Fibroblast of skin of back (primary cell): ENCODE measurements around the gene PMCH. TPM values are rescaled to one million over a fixed set of nuclear protein-coding genes. Genes with fewer than 3 reads are reported as not detected.
"Not testable (repeated sequence)": the region's sequence is repeated elsewhere in the genome, so short reads cannot be mapped to it uniquely, and the experiment has no call there.

ENCODE experiments used
- DNase-seq: peaks from one replicate; pipeline ENCODE4 v3.0.0-alpha.2; 2013
- polyA plus RNA-seq, 2 experiments: library from polyadenylated mRNA; unstranded; fragments of 120-200 nt; gene quantifications; one replicate each; pipeline ENCODE4 v1.2.1, GENCODE V29; 2013; ENCODE audit not compliant: insufficient read length in 2 of 2

PMCH gene
- polyA plus RNA-seq (2013, experiment 1 of 2; ENCODE audit: insufficient read length): 0.72 TPM
- polyA plus RNA-seq (2013, experiment 2 of 2; ENCODE audit: insufficient read length): not detected

- peak; percentile 61 for DNase-seq
Observed at GRCh38 chr12:102197789-102198188, at the start of gene PMCH. PMCH (minus strand) TSS chr12:102197833; CDS start chr12:102197770, 63 bp downstream.

- DNase-seq: not testable (repeated sequence)
Observed at GRCh38 chr12:102240859-102241258, 43.2 kb upstream of the PMCH start.

GRCh38 chr12:102234599-102234998, 37.0 kb upstream of the PMCH start:
- DNase-seq: no peak

- DNase-seq: peak; percentile 5
Observed at GRCh38 chr12:102232446-102232845, 34.8 kb upstream of the PMCH start.

GRCh38 chr12:102232036-102232435, 34.4 kb upstream of the PMCH start:
- no peak for DNase-seq

GRCh38 chr12:102227954-102228353, 30.3 kb upstream of the PMCH start:
- DNase-seq: no peak

GRCh38 chr12:102220736-102221135, 23.1 kb upstream of the PMCH start:
- no peak for DNase-seq

- DNase-seq: peak; percentile 32
Observed at GRCh38 chr12:102215992-102216691, 18.5 kb upstream of the PMCH start.

- no peak for DNase-seq
Observed at GRCh38 chr12:102204025-102204424, 6.4 kb upstream of the PMCH start.

- no peak for DNase-seq
Observed at GRCh38 chr12:102202556-102202955, 4.9 kb upstream of the PMCH start.

GRCh38 chr12:102201436-102202061, 3.9 kb upstream of the PMCH start:
- DNase-seq: no peak

GRCh38 chr12:102195826-102196225, 1.8 kb downstream of the PMCH start:
- DNase-seq: no peak

- DNase-seq: no peak
Observed at GRCh38 chr12:102182635-102183034, 15.0 kb downstream of the PMCH start.

GRCh38 chr12:102174761-102175160, 22.9 kb downstream of the PMCH start:
- DNase-seq: no peak

- no peak for DNase-seq
Observed at GRCh38 chr12:102174117-102174516, 23.5 kb downstream of the PMCH start.

GRCh38 chr12:102172436-102172835, 25.2 kb downstream of the PMCH start:
- DNase-seq: peak; percentile 64

- DNase-seq: peak; percentile 2
Observed at GRCh38 chr12:102171951-102172350, 25.7 kb downstream of the PMCH start.

GRCh38 chr12:102169922-102170621, 27.6 kb downstream of the PMCH start:
- DNase-seq: peak; percentile 31

- DNase-seq: no peak
Observed at GRCh38 chr12:102167821-102168604, 29.6 kb downstream of the PMCH start.

GRCh38 chr12:102163383-102163782, 34.2 kb downstream of the PMCH start:
- DNase-seq: no peak

GRCh38 chr12:102155206-102155605, 42.4 kb downstream of the PMCH start:
- not testable (repeated sequence) for DNase-seq

- not testable (repeated sequence) for DNase-seq
Observed at GRCh38 chr12:102147062-102147587, 50.5 kb downstream of the PMCH start.
